ENCODE data around the gene NGB. TPM values are rescaled to one million over a fixed set of nuclear protein-coding genes. Genes with fewer than 3 reads are reported as not detected.

Gene NGB
- total RNA-seq, 1 donor from 2014 or later, result not detected

GRCh38 chr14:77246784-77247183 lies 24.2 kb downstream of the NGB start:
- intact Hi-C loops (cut with DNase I), result no loop called here
- DNase-seq (ENCODE audit: low spot score), result no peak
- ATAC-seq, result no peak

GRCh38 chr14:77245820-77246219 lies 25.2 kb downstream of the NGB start:
- intact Hi-C loops (cut with DNase I), result no loop called here

GRCh38 chr14:77243853-77244252 lies 27.2 kb downstream of the NGB start:
- intact Hi-C loops (cut with DNase I), result no loop called here
- DNase-seq (ENCODE audit: low spot score), result no peak

More at GRCh38 chr14:77245820-77246219, 25.2 kb downstream of the NGB start:
- DNase-seq (ENCODE audit: low spot score), result no peak
- no peak for ATAC-seq

GRCh38 chr14:77242752-77243151 lies 28.3 kb downstream of the NGB start:
- no peak for DNase-seq (ENCODE audit: low spot score)
- intact Hi-C loops (cut with DNase I), result no loop called here
- ATAC-seq, result no peak

More at GRCh38 chr14:77243853-77244252, 27.2 kb downstream of the NGB start:
- no peak for ATAC-seq

GRCh38 chr14:77241955-77242354 lies 29.1 kb downstream of the NGB start:
- intact Hi-C loops (cut with DNase I), result no loop called here
- ATAC-seq (no peak), DNase-seq (ENCODE audit: low spot score) (no peak)

- ATAC-seq, result no peak
- intact Hi-C loops (cut with DNase I), result no loop called here
- DNase-seq (ENCODE audit: low spot score), result no peak
These were observed 30.6 kb downstream of the NGB start for GRCh38 chr14:77240336-77240915.

GRCh38 chr14:77239412-77239811 lies 31.6 kb downstream of the NGB start:
- ATAC-seq, result no peak
- intact Hi-C loops (cut with DNase I), result no loop called here
- no peak for DNase-seq (ENCODE audit: low spot score)

- DNase-seq (ENCODE audit: low spot score) (no peak), ATAC-seq (no peak)
- intact Hi-C loops (cut with DNase I), result no loop called here
These were observed 32.0 kb downstream of the NGB start for GRCh38 chr14:77238996-77239395.

- intact Hi-C loops (cut with DNase I), result no loop called here
- DNase-seq (ENCODE audit: low spot score) (no peak), ATAC-seq (no peak)
These were observed 32.6 kb downstream of the NGB start for GRCh38 chr14:77238356-77238755.

GRCh38 chr14:77236814-77237213 lies 34.2 kb downstream of the NGB start:
- intact Hi-C loops (cut with DNase I), result no loop called here
- DNase-seq (ENCODE audit: low spot score) (no peak), ATAC-seq (no peak)

- ATAC-seq (no peak), DNase-seq (ENCODE audit: low spot score) (no peak)
- intact Hi-C loops (cut with DNase I), result no loop called here
These were observed 39.3 kb downstream of the NGB start for GRCh38 chr14:77231721-77232120.

- intact Hi-C loops (cut with DNase I), result no loop called here
- ATAC-seq, result no peak
- DNase-seq (ENCODE audit: low spot score), result no peak
These were observed 40.1 kb downstream of the NGB start for GRCh38 chr14:77230914-77231313.

GRCh38 chr14:77228056-77228455 lies 43.0 kb downstream of the NGB start:
- ATAC-seq (no peak), DNase-seq (ENCODE audit: low spot score) (no peak)
- intact Hi-C loops (cut with DNase I), result no loop called here

- DNase-seq (ENCODE audit: low spot score) (no peak), ATAC-seq (no peak)
- intact Hi-C loops (cut with DNase I), result no loop called here
These were observed 45.0 kb downstream of the NGB start for GRCh38 chr14:77225892-77226557.

- intact Hi-C loops (cut with DNase I), result no loop called here
- DNase-seq (ENCODE audit: low spot score), result no peak
- no peak for ATAC-seq
These were observed 45.8 kb downstream of the NGB start for GRCh38 chr14:77225254-77225653.

- ATAC-seq (no peak), DNase-seq (ENCODE audit: low spot score) (no peak)
- intact Hi-C loops (cut with DNase I), result no loop called here
These were observed 46.8 kb downstream of the NGB start for GRCh38 chr14:77224212-77224611.

GRCh38 chr14:77222546-77223225 lies 48.3 kb downstream of the NGB start:
- intact Hi-C loops (cut with DNase I), result no loop called here
- ATAC-seq (no peak), DNase-seq (ENCODE audit: low spot score) (no peak)

GRCh38 chr14:77221241-77221871 lies 49.6 kb downstream of the NGB start:
- DNase-seq (ENCODE audit: low spot score) (no peak), ATAC-seq (no peak)
- intact Hi-C loops (cut with DNase I), result no loop called here

- no peak for DNase-seq (ENCODE audit: low spot score)
- no peak for ATAC-seq
- intact Hi-C loops (cut with DNase I), result no loop called here
These were observed 50.6 kb downstream of the NGB start for GRCh38 chr14:77220246-77221017.

Data from sciatic nerve (tissue), 2 donors.